Mucosa of descending colon (tissue), 3 donors: ENCODE data around the gene ZSCAN21. TPM values are rescaled to one million over a fixed set of nuclear protein-coding genes. Genes with fewer than 3 reads are reported as not detected.

Source experiments
- ATAC-seq: fragments of 200-7000 bp; cut with Tn5 transposase; one replicate; pipeline ENCODE4 v1.9.1; 2020; ENCODE audit warnings: mild to moderate bottlenecking, moderate library complexity
- DNase-seq, 3 donors: peaks; one replicate each; pipeline ENCODE4 v3.0.0-alpha.2; 2020
- H3K36me3 ChIP-seq: fragments of 200-600 bp; one replicate; pipeline ENCODE4 v1.8.0; 2021; ENCODE audit warnings: low read depth, mild to moderate bottlenecking
- H3K4me1 ChIP-seq: fragments of 200-600 bp; one replicate; pipeline ENCODE4 v1.8.0; 2021; ENCODE audit warnings: low read depth, mild to moderate bottlenecking
- H3K4me3 ChIP-seq: fragments of 200-600 bp; one replicate; pipeline ENCODE4 v1.8.0; 2021; ENCODE audit warnings: mild to moderate bottlenecking
- H3K9me3 ChIP-seq: fragments of 200-600 bp; one replicate; pipeline ENCODE4 v1.8.0; 2021; ENCODE audit warnings: mild to moderate bottlenecking
- intact Hi-C, 2 donors: fragments of 100-400 bp; cut with DNase I in 1 of 2; cut with micrococcal nuclease in 1 of 2; formaldehyde crosslinking; loops; one replicate each; pipeline versions ENCODE4 v1.11.0 to v1.11.1; 2022; cut with DNase I, micrococcal nuclease
- total RNA-seq, 3 donors: library from RNA; stranded (reverse); fragmentation: NEBNext Ultra II Directional in 2 of 3; extraction: Animal tissue kit (Norgen Biotek cat#: 25700) in 2 of 3; gene quantifications; one replicate each; pipeline versions ENCODE4 v1.2.1 to v1.2.4, GENCODE V29; 2021 to 2023
- TF ChIP-seq, protein P1 (sequence below): fragments of 200-600 bp; IDR thresholded peaks from one replicate; pipeline ENCODE4 v1.8.0; 2022; ENCODE audit warnings: antibody characterized with exemption, mild to moderate bottlenecking
- donor health status: DM: no; HTN: no; CAD: no; lungs with moderate emphysema.
- donor health status: DM: no; HTN: no; CAD: no.
- donor health status: DM: no; HTN: yes; CAD: no.

ZSCAN21 gene
- total RNA-seq, 3 donors from 2014 or later = 6.9 to 13.9 (median 7.7) TPM

DNA sequence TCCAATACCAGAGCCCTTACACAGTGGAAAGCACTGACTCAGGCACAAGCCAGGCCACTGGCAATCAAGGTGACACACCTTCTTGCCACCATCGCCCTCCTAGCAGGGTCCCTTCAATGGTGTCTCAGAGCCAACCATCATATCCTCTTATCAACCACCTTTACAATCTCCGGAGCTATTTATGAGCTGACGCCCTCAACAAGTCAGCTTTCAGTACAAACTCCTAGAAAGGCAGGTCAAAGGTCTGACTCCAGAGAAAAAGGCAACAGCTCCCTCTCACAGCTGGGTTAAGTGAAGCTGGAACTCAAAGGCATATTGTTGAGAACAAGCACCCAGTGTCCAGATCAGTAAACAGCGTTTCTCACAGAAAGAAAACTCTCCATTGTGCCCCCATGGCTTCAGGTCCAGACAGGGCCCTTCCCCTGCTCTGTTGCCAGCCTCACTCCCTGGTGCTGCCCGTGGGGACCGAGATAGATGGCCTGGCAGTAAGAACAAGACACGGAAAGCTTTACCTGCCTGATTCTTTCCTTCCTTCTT is 29.5 kb downstream of the ZSCAN21 start:
- DNase-seq (peak; percentile 64 to 74 (median 72)), ATAC-seq (peak; percentile 66)
- no peaks in the 10 kb centered on the region for H3K36me3 ChIP-seq
- H3K4me3 ChIP-seq = no peak overlapping the region
- no peaks in the 10 kb centered on the region for H3K9me3 ChIP-seq
- H3K4me1 ChIP-seq = peaks cover 53% of the 10 kb centered on the region
- TF ChIP-seq, protein P1, sequence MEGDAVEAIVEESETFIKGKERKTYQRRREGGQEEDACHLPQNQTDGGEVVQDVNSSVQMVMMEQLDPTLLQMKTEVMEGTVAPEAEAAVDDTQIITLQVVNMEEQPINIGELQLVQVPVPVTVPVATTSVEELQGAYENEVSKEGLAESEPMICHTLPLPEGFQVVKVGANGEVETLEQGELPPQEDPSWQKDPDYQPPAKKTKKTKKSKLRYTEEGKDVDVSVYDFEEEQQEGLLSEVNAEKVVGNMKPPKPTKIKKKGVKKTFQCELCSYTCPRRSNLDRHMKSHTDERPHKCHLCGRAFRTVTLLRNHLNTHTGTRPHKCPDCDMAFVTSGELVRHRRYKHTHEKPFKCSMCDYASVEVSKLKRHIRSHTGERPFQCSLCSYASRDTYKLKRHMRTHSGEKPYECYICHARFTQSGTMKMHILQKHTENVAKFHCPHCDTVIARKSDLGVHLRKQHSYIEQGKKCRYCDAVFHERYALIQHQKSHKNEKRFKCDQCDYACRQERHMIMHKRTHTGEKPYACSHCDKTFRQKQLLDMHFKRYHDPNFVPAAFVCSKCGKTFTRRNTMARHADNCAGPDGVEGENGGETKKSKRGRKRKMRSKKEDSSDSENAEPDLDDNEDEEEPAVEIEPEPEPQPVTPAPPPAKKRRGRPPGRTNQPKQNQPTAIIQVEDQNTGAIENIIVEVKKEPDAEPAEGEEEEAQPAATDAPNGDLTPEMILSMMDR = no peak
- intact Hi-C loops = no loop called here

DNA sequence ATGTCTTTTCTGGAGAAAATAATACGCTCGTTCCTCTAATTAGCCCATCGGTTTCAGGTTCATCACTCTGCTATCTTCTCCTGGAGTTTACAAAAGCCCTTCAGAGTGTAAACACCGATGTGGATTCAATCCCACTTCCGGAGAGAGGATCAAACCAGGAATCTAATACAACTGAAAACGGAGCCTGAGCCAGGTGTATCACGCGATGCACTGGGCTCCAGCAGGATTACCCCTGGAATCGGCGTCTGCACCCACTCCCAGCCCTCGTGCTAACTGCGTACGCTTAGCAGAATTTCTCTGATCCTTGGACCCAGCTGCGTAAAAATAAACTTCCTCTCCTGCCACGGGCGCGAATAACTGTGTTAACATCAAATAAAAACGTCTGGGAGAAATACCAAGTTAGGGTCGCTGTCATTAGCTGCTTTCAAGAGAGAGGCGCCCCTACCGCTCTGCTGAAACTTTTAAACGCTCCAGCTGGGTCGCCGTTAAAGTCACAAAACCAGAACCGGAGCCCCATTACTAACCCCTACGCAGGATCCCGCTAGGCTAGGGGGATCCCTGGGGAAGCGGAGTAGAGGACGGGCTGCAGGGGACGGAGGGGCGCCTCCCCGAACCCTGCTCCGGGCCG is 31.4 kb downstream of the ZSCAN21 start:
- Histone ChIP-seq H3K9me3 (no peaks in the 10 kb centered on the region), H3K4me1 (peaks cover 53% of the 10 kb centered on the region), H3K36me3 (no peaks in the 10 kb centered on the region), H3K4me3 (peak overlapping the region; percentile 73)
- DNase-seq (peak in 1 of 3 donors; percentile 33), ATAC-seq (no peak)
- intact Hi-C loops = no loop called here
- TF ChIP-seq, protein P1 = no peak

DNA sequence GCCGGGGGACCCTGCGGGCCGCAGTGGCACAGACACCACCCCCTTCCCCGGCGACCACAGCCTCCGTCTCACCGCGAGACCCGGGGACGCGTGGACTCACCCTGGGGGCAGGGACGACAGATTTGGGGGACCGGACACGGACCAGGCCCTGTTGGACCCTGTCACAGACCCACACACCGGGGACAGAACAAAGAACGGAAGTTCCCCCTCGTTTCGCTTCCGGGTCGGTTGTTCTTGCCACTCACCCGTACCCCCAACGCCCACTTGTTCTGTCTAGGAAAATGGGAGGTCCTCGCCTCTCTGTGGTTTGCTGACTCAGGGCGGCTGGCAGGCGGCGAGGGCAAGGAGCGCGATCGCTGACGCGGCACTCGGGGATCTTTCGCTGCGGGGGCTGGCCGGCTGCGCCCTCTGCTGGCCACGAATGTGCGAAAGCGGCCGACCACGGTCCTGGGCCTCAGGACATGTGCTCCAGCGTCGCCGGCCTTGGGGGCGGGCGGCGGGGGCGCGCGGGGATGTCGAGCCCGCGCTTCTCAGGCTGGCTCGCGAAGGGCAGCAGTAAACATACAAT is 32.0 kb downstream of the ZSCAN21 start, which contains the start of gene ZNF3:
TSS of gene ZNF3 (minus strand) at position 189 of the 568 bp plus-strand sequence. CDS start 4,366 bp downstream, outside the sequence.
- TF ChIP-seq, protein P1 = peak; percentile 90
- no peaks in the 10 kb centered on the region for H3K36me3 ChIP-seq
- intact Hi-C loops = no loop called here
- H3K4me1 ChIP-seq = peaks cover 52% of the 10 kb centered on the region
- DNase-seq = peak; percentile 98 to 99 (median 98)
- H3K4me3 ChIP-seq = peak within 1 kb of the TSS; percentile 73
- peak; percentile 87 for ATAC-seq
- H3K9me3 ChIP-seq = no peaks in the 10 kb centered on the region

DNA sequence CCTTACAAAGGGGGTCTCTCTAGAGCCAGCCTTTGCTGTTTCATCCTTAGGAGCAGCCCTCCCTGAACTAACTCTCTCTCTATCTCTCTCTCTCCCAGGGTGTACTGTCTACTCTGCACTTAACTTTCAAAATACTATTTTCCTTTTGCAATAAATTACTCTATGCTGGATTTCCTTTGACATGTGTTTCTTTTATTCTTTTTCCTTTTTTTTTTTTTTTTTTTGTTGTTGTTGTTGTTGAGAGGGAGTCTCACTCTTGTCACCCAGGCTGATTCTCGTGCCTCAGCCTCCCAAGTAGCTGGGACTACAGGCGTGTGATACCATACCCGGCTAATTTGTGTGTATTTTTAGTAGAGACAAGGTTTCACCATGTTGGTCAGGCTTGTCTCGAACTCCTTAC is 33.4 kb downstream of the ZSCAN21 start:
- intact Hi-C loops = no loop called here
- Histone ChIP-seq H3K36me3 (no peaks in the 10 kb centered on the region), H3K9me3 (no peaks in the 10 kb centered on the region), H3K4me3 (no peak overlapping the region), H3K4me1 (peaks cover 40% of the 10 kb centered on the region)
- ATAC-seq (no peak), DNase-seq (no peak)
- TF ChIP-seq, protein P1 = no peak

DNA sequence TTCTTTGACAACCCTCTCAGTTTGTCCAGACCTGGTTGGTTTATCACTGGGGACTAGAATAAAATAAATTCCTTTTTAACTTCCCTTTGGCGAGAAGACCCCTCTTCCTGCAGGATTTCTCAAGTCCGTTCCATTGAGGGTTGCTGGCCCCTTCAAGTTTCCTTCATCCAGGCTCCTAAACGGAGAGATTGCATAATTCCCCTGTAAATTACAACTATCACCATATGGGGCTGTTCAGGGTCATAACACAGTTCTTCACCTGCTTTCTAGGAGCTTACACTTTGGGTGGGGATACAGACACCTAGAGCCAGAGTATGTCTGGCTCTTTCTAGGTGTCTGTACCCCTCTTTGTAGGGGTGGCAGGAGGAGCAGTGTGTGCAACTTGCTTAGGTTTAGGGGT is 35.9 kb downstream of the ZSCAN21 start:
- Histone ChIP-seq H3K4me3 (no peak overlapping the region), H3K36me3 (no peaks in the 10 kb centered on the region), H3K4me1 (peaks cover 20% of the 10 kb centered on the region), H3K9me3 (no peaks in the 10 kb centered on the region)
- DNase-seq = no peak
- no peak for ATAC-seq
- TF ChIP-seq, protein P1 = no peak
- intact Hi-C loops = no loop called here
